KMS-11 (cell line): Measurements from ENCODE around the gene SART1.
A peak's percentile ranks its signal among the peaks of the same experiment; 100 is the strongest.

Experiments
- H2AFZ ChIP-seq: fragments of 200-600 bp; sonication (generic); 2 replicates; pipeline ENCODE4 v1.6.1; 2016; ENCODE audit warnings: antibody characterized with exemption, mixed run types, low read depth
- H3K27ac ChIP-seq: fragments of 200-600 bp; sonication (generic); 2 replicates; pipeline ENCODE4 v1.6.1; 2016; ENCODE audit warnings: mild to moderate bottlenecking, mixed run types
- H3K27me3 ChIP-seq: fragments of 200-600 bp; sonication (generic); 2 replicates; pipeline ENCODE4 v1.6.1; 2017; ENCODE audit warnings: mild to moderate bottlenecking, low read depth, mixed run types, moderate library complexity; ENCODE audit not compliant: insufficient read depth
- H3K36me3 ChIP-seq: fragments of 200-600 bp; sonication (generic); 2 replicates; pipeline ENCODE4 v1.6.1; 2017; ENCODE audit warnings: mild to moderate bottlenecking, mixed run types; ENCODE audit not compliant: insufficient read depth
- H3K4me1 ChIP-seq: fragments of 200-600 bp; sonication (generic); 2 replicates; pipeline ENCODE4 v1.6.1; 2016; ENCODE audit warnings: mild to moderate bottlenecking, low read depth, mixed run types; ENCODE audit not compliant: poor library complexity, severe bottlenecking
- H3K4me2 ChIP-seq: fragments of 200-600 bp; sonication (generic); 2 replicates; pipeline ENCODE4 v1.7.0; 2016; ENCODE audit warnings: mild to moderate bottlenecking, mixed run types
- H3K4me3 ChIP-seq: fragments of 200-600 bp; sonication (generic); IDR thresholded peaks from 2 replicates; pipeline ENCODE4 v1.6.1; 2017; ENCODE audit warnings: low read depth, low read length, mixed read lengths; ENCODE audit not compliant: insufficient read depth
- H3K79me2 ChIP-seq: fragments of 200-600 bp; sonication (generic); 2 replicates; pipeline ENCODE4 v1.6.1; 2016; ENCODE audit warnings: low read depth, mixed run types; ENCODE audit not compliant: insufficient read depth
- H3K9ac ChIP-seq: fragments of 200-600 bp; sonication (generic); 2 replicates; pipeline ENCODE4 v1.6.1; 2016; ENCODE audit warnings: mild to moderate bottlenecking, mixed run types
- H4K20me1 ChIP-seq: fragments of 200-600 bp; sonication (generic); 2 replicates; pipeline ENCODE4 v1.6.1; 2016; ENCODE audit warnings: mild to moderate bottlenecking, mixed run types; ENCODE audit not compliant: insufficient read depth
- TF ChIP-seq, protein P1 (sequence below): fragments of 200-600 bp; sonication (generic); conservative IDR thresholded peaks from 2 replicates; pipeline ENCODE4 v1.6.1; 2017; ENCODE audit warnings: low read depth, mild to moderate bottlenecking, antibody characterized with exemption, low read length, moderate library complexity, mixed read lengths

The SART1 gene, protein sequence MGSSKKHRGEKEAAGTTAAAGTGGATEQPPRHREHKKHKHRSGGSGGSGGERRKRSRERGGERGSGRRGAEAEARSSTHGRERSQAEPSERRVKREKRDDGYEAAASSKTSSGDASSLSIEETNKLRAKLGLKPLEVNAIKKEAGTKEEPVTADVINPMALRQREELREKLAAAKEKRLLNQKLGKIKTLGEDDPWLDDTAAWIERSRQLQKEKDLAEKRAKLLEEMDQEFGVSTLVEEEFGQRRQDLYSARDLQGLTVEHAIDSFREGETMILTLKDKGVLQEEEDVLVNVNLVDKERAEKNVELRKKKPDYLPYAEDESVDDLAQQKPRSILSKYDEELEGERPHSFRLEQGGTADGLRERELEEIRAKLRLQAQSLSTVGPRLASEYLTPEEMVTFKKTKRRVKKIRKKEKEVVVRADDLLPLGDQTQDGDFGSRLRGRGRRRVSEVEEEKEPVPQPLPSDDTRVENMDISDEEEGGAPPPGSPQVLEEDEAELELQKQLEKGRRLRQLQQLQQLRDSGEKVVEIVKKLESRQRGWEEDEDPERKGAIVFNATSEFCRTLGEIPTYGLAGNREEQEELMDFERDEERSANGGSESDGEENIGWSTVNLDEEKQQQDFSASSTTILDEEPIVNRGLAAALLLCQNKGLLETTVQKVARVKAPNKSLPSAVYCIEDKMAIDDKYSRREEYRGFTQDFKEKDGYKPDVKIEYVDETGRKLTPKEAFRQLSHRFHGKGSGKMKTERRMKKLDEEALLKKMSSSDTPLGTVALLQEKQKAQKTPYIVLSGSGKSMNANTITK

DNA sequence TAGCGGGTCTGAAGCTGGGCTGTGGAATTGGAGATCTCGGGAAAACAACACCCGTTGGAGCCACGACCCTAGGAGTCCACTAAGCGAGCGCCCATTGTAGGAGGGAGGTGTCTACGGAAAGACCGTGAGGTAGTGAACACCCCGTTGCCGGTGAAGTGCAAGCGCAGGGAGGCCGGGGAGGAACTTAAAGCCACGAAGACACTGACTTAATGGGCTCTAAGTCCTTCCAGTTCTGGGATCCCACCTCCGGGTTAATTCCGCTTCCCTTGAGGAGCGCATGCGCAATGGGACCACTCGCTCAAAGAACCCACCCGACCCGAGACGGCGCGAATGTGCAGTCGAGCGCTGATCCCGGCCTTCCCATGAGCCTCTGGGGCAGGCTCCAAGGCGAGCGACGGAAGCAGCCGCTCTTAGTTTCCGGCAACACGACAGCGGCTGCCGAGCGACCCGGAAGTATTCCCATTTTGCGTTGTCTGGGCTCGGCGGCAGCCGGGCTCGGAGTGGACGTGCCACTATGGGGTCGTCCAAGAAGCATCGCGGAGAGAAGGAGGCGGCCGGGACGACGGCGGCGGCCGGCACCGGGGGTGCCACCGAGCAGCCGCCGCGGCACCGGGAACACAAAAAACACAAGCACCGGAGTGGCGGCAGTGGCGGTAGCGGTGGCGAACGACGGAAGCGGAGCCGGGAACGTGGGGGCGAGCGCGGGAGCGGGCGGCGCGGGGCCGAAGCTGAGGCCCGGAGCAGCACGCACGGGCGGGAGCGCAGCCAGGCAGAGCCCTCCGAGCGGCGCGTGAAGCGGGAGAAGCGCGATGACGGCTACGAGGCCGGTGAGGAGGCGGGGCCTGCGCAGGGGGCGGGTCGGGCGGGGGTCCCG lies at the start of gene SART1:
Gene SART1, plus strand, starts transcription at position 468 of the 874 bp plus-strand sequence. Its CDS starts 47 bp downstream, at position 515.
- Histone ChIP-seq H2AFZ (peak within 1 kb of the TSS; percentile 73), H3K9ac (peak within 1 kb of the TSS; percentile 83), H3K27me3 (no peaks in the 10 kb centered on the region), H4K20me1 (0 out of 2 replicates have a peak, but pooled peaks cover 3% of the 10 kb centered on the region), H3K4me2 (peak within 1 kb of the TSS; percentile 85), H3K4me3 (no peak within 1 kb of the TSS), H3K36me3 (no peaks in the 10 kb centered on the region), H3K27ac (peak within 1 kb of the TSS; percentile 72), H3K4me1 (peaks cover 33% of the 10 kb centered on the region), H3K79me2 (peaks cover 27% of the 10 kb centered on the region)
- TF ChIP-seq, protein P1, sequence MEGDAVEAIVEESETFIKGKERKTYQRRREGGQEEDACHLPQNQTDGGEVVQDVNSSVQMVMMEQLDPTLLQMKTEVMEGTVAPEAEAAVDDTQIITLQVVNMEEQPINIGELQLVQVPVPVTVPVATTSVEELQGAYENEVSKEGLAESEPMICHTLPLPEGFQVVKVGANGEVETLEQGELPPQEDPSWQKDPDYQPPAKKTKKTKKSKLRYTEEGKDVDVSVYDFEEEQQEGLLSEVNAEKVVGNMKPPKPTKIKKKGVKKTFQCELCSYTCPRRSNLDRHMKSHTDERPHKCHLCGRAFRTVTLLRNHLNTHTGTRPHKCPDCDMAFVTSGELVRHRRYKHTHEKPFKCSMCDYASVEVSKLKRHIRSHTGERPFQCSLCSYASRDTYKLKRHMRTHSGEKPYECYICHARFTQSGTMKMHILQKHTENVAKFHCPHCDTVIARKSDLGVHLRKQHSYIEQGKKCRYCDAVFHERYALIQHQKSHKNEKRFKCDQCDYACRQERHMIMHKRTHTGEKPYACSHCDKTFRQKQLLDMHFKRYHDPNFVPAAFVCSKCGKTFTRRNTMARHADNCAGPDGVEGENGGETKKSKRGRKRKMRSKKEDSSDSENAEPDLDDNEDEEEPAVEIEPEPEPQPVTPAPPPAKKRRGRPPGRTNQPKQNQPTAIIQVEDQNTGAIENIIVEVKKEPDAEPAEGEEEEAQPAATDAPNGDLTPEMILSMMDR, result no peak

DNA sequence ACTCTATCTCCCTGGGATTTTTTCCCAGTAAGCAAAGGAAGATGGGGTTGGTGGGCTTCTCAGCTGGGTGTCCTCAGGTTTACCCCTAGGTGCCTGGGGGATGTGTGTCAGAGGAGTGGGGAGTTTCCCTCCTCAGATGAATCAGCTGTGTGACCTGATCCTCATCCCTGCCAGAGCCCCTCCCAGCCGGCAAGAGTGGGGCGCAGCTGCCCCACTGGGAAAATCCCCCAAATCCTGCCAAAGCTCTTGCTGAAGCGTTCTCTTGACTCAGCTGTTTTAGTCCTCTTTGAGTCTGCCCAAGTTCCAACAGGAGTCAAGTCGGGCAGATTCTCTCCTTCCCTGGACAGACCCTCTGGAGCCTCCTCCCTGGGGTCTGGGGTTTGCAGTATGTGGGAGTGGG lies 48.7 kb upstream of the SART1 start:
- Histone ChIP-seq H3K27ac (no peak overlapping the region), H3K4me3 (no peak overlapping the region), H3K9ac (no peak overlapping the region), H3K4me2 (no peak overlapping the region), H3K36me3 (no peaks in the 10 kb centered on the region), H3K27me3 (no peaks in the 10 kb centered on the region), H4K20me1 (no peaks in the 10 kb centered on the region), H2AFZ (no peak overlapping the region), H3K79me2 (peaks cover 5% of the 10 kb centered on the region; the same call in 1 of the 2 replicates), H3K4me1 (peaks cover 43% of the 10 kb centered on the region)
- TF ChIP-seq, protein P1, result no peak

DNA sequence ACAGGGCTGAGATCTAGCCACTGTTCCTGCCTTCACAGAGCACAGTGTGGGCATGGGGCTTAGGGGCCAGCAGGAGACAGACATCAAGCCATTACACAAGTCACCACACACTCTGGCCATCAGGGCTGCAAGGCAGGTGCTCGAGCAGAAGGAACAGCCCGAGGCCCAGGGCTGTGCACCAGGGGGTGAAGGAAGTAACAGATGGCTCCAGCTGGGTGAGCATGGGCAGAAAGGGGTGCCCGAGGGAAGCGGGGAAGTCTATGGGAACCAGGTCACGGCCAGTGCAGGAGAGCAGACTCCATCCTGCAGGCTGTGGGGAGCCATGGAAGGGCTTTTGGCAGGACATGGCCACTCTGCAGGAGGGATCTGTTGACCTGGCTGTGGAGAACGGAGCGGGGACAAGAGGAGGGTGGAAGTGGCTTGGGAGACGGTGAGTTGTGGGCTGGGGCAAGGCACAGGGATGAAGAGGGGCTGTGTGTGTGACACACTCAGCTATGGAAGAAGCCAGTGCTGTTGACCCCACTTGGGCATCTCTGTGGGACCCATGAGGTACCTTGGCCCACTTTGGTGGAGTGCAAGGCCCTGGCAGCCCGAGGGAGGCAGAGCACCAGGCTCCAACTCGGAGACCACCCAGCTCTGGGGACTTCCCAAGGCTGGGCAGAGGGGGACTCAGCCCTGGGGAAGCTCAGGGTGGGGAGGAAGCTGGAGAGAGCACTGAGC lies 46.3 kb upstream of the SART1 start:
- Histone ChIP-seq H3K4me2 (no peak overlapping the region), H3K4me3 (no peak overlapping the region), H2AFZ (no peak overlapping the region), H3K9ac (no peak overlapping the region), H3K27me3 (no peaks in the 10 kb centered on the region), H4K20me1 (no peaks in the 10 kb centered on the region), H3K79me2 (peaks cover 13% of the 10 kb centered on the region; the same call in 1 of the 2 replicates), H3K4me1 (peaks cover 29% of the 10 kb centered on the region), H3K27ac (no peak overlapping the region), H3K36me3 (no peaks in the 10 kb centered on the region)
- TF ChIP-seq, protein P1, result no peak
